ENCODE measurements around the gene LDLRAD1. TPM values are rescaled to one million over a fixed set of nuclear protein-coding genes. Genes with fewer than 3 reads are reported as not detected.

LDLRAD1 gene
- total RNA-seq = not detected in 2 replicates

GRCh38 chr1:54017979-54018378 lies at the start of gene LDLRAD1:
TSS of gene LDLRAD1 (minus strand) at chr1:54018186. CDS start at chr1:54018112, 74 bp downstream.

DNA sequence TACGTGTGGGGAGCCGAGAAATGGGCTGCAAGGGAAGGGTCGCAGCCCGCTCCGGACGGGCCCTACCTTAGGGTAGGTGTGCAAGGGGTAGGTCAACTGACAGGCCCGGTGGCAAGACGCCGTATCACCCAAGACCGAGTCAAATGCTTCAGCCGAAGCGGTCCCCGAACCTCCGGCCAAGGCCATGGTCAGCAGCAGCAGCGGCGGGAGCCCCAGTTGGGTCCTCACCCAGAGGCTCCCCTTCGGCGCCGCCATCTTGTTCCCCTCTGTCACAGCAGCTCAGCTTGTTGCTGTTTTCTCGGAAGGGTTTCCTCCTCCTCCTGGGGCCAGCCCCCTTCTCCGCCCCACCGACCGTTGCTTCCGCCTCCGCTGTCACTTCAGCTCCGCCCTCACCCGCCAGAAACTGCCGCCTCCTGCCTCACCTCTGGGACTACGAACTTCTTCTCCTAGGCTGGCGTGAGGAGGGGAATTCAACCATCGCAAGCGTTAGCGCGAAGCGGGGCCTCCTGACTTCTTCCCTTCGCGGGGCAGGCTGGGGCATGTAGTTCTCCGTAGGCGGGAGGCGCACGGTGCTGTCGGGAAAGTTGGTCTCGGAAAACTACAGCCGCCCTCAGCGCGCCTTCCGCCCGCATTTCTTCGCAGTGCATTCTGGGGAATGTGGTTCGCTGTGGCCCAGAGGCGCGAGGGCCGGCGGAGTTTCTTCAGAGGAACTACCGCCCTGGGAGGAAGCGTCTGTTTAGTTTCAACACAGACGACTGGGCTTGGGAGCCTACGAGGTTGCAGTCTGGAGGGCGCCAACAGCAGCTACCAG lies 35.2 kb upstream of the LDLRAD1 start, which contains the start of the genes TCEANC2 and TMEM59:
TSS of gene TCEANC2 (plus strand) at position 675 of the 811 bp plus-strand sequence. CDS start 815 bp downstream, outside the sequence.
TSS of gene TMEM59 (minus strand) at position 271 of the 811 bp plus-strand sequence. CDS start at position 255, 16 bp downstream.

Other genes starting within 250 kb of the LDLRAD1 start
- gene NDC1, start 179.9 kb downstream of the LDLRAD1 start, total RNA-seq = 10.4 and 15.9 TPM in 2 replicates
- gene YIPF1, start 128.4 kb downstream of the LDLRAD1 start, total RNA-seq = 24.8 and 28.5 TPM in 2 replicates
- gene DIO1, start 124.0 kb downstream of the LDLRAD1 start, total RNA-seq = not detected in 2 replicates
- gene IFT25, start 72.5 kb downstream of the LDLRAD1 start, total RNA-seq = 25.8 and 26.3 TPM in 2 replicates
- gene LRRC42, start 71.8 kb downstream of the LDLRAD1 start, total RNA-seq = 17.3 and 21.1 TPM in 2 replicates
- 336 and 476 TPM in 2 replicates for gene TMEM59, start 35.0 kb upstream of the LDLRAD1 start, total RNA-seq
- 3.2 and 3.7 TPM in 2 replicates for gene TCEANC2, start 35.4 kb upstream of the LDLRAD1 start, total RNA-seq
- gene CDCP2, start 134.8 kb upstream of the LDLRAD1 start, total RNA-seq = not detected in 2 replicates
- gene CYB5RL, start 181.8 kb upstream of the LDLRAD1 start, total RNA-seq = 5.8 and 6.2 TPM in 2 replicates
- 44.1 and 49.5 TPM in 2 replicates for gene MRPL37, start 182.0 kb upstream of the LDLRAD1 start, total RNA-seq